Mucosa of descending colon (tissue), 3 donors: ENCODE data around the gene SUN2. TPM values are rescaled to one million over a fixed set of nuclear protein-coding genes. Genes with fewer than 3 reads are reported as not detected.

ENCODE experiments used
- ATAC-seq: fragments of 200-7000 bp; cut with Tn5 transposase; one replicate; pipeline ENCODE4 v1.9.1; 2020; ENCODE audit warnings: mild to moderate bottlenecking, moderate library complexity
- DNase-seq, 3 donors: peaks; one replicate each; pipeline ENCODE4 v3.0.0-alpha.2; 2020
- H3K36me3 ChIP-seq: fragments of 200-600 bp; one replicate; pipeline ENCODE4 v1.8.0; 2021; ENCODE audit warnings: low read depth, mild to moderate bottlenecking
- H3K4me1 ChIP-seq: fragments of 200-600 bp; one replicate; pipeline ENCODE4 v1.8.0; 2021; ENCODE audit warnings: low read depth, mild to moderate bottlenecking
- H3K4me3 ChIP-seq: fragments of 200-600 bp; one replicate; pipeline ENCODE4 v1.8.0; 2021; ENCODE audit warnings: mild to moderate bottlenecking
- H3K9me3 ChIP-seq: fragments of 200-600 bp; one replicate; pipeline ENCODE4 v1.8.0; 2021; ENCODE audit warnings: mild to moderate bottlenecking
- CTCF ChIP-seq: fragments of 200-600 bp; IDR thresholded peaks from one replicate; pipeline ENCODE4 v1.8.0; 2022; ENCODE audit warnings: antibody characterized with exemption, mild to moderate bottlenecking
- intact Hi-C, 2 donors: fragments of 100-400 bp; cut with DNase I in 1 of 2; cut with micrococcal nuclease in 1 of 2; formaldehyde crosslinking; loops; one replicate each; pipeline versions ENCODE4 v1.11.0 to v1.11.1; 2022; cut with DNase I, micrococcal nuclease
- total RNA-seq, 3 donors: library from RNA; stranded (reverse); fragmentation: NEBNext Ultra II Directional in 2 of 3; extraction: Animal tissue kit (Norgen Biotek cat#: 25700) in 2 of 3; gene quantifications; one replicate each; pipeline versions ENCODE4 v1.2.1 to v1.2.4, GENCODE V29; 2021 to 2023
- donor health status: DM: no; HTN: no; CAD: no; lungs with moderate emphysema.
- donor health status: DM: no; HTN: no; CAD: no.
- donor health status: DM: no; HTN: yes; CAD: no.

Gene SUN2
- total RNA-seq, 3 donors from 2014 or later = 130 to 235 (median 181) TPM

- H3K4me3 ChIP-seq = no peak overlapping the region
- H3K36me3 ChIP-seq = no peaks in the 10 kb centered on the region
- intact Hi-C loops = no loop called here
- ATAC-seq (no peak), DNase-seq (no peak)
- peaks cover 8% of the 10 kb centered on the region for H3K4me1 ChIP-seq
- H3K9me3 ChIP-seq = no peaks in the 10 kb centered on the region
- no peak for TF ChIP-seq CTCF
These were observed 40.6 kb upstream of the SUN2 start for GRCh38 chr22:38796262-38796957.

DNA sequence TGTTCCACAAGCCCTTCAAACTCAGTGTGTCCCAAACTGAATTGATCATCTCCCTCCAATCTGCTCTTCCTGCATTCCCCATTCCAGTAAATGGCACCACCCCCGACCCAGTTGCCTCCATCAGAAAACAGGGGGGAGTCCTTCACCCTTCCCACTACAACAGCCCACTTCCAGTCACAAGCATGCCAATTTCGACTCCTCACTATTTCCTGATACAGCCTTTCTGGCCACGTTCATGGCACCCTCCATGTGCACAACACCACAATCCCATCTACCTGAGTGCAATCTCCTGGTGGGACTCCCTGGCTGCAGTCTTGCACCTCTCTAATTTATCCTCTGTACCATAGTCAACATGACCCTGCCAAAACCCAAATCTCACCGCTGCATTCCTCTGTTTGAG lies 39.8 kb upstream of the SUN2 start:
- no peak for ATAC-seq
- H3K9me3 ChIP-seq = no peaks in the 10 kb centered on the region
- TF ChIP-seq CTCF = no peak

GRCh38 chr22:38793721-38794466 lies 38.1 kb upstream of the SUN2 start, which contains the start of gene DNAL4:
Gene DNAL4 (minus strand): TSS chr22:38794143. CDS start chr22:38782731, 11,412 bp downstream.
- Histone ChIP-seq H3K36me3 (no peaks in the 10 kb centered on the region), H3K9me3 (no peaks in the 10 kb centered on the region), H3K4me3 (peak within 1 kb of the TSS; percentile 68), H3K4me1 (peaks cover 8% of the 10 kb centered on the region)
- peak; percentile 99 for ATAC-seq
- peak; percentile 92 to 97 (median 95) for DNase-seq
- no peak for TF ChIP-seq CTCF
- intact Hi-C loops = no loop called here

More for the DNA sequence above, 39.8 kb upstream of the SUN2 start:
- intact Hi-C loops = no loop called here
- DNase-seq = no peak
- Histone ChIP-seq H3K4me3 (no peak overlapping the region), H3K4me1 (peaks cover 8% of the 10 kb centered on the region), H3K36me3 (no peaks in the 10 kb centered on the region)

- no peak for TF ChIP-seq CTCF
- Histone ChIP-seq H3K36me3 (no peaks in the 10 kb centered on the region), H3K9me3 (no peaks in the 10 kb centered on the region), H3K4me3 (peak overlapping the region; percentile 68), H3K4me1 (peaks cover 8% of the 10 kb centered on the region)
- DNase-seq (no peak), ATAC-seq (no peak)
- intact Hi-C loops = no loop called here
These were observed 37.5 kb upstream of the SUN2 start for GRCh38 chr22:38793317-38793716.

DNA sequence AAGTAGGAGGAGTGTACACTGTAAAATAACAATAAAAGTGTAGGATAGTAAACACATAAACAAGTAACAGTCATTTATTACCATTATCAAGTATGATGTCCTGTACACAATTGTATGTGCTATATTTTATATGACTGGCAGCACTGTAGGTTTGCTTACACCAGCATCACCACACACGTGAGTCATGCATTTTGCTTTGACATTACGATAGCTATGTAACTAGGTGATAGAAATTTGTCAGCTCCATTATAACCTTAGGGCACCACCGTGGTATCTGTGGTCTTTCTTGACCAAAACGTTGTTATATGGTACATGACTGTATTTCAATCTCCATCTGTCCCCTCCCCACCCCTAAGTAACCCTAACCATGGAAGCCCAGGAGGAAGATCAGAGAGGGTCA lies 37.0 kb upstream of the SUN2 start:
- peaks cover 8% of the 10 kb centered on the region for H3K4me1 ChIP-seq

More for the DNA sequence above, 37.0 kb upstream of the SUN2 start:
- intact Hi-C loops = no loop called here
- Histone ChIP-seq H3K36me3 (no peaks in the 10 kb centered on the region), H3K9me3 (no peaks in the 10 kb centered on the region), H3K4me3 (no peak overlapping the region)
- no peak for DNase-seq
- no peak for ATAC-seq
- no peak for TF ChIP-seq CTCF
